ENCODE data around the gene MEX3B. TPM values are rescaled to one million over a fixed set of nuclear protein-coding genes. Genes with fewer than 3 reads are reported as not detected.

MEX3B gene
- polyA plus RNA-seq, 1 of the 3 experiments (the other 2 are of a cell fraction), result 9.3 TPM

DNA sequence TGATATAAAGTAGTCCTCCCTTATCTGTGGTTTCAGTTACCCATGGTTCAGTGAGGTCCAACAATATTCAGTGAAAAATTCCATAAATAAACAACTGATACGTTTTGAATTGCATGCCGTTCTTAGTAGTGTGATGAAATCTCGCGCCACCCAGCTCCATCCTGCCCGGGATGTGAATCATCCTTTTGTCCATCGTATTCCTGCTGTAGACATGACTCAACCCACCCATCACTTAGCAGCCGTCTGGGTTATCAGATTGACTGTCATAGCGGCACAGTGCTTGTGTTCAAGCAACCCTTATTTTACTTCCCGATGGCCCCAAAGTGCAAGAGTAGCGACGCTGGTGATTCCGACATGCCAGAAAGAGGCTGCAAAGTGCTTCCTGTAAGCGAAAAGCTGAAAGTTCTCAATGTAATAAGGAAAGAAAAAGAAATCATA, 48.0 kb upstream of the MEX3B start (continued):
- TF ChIP-seq, protein P1, sequence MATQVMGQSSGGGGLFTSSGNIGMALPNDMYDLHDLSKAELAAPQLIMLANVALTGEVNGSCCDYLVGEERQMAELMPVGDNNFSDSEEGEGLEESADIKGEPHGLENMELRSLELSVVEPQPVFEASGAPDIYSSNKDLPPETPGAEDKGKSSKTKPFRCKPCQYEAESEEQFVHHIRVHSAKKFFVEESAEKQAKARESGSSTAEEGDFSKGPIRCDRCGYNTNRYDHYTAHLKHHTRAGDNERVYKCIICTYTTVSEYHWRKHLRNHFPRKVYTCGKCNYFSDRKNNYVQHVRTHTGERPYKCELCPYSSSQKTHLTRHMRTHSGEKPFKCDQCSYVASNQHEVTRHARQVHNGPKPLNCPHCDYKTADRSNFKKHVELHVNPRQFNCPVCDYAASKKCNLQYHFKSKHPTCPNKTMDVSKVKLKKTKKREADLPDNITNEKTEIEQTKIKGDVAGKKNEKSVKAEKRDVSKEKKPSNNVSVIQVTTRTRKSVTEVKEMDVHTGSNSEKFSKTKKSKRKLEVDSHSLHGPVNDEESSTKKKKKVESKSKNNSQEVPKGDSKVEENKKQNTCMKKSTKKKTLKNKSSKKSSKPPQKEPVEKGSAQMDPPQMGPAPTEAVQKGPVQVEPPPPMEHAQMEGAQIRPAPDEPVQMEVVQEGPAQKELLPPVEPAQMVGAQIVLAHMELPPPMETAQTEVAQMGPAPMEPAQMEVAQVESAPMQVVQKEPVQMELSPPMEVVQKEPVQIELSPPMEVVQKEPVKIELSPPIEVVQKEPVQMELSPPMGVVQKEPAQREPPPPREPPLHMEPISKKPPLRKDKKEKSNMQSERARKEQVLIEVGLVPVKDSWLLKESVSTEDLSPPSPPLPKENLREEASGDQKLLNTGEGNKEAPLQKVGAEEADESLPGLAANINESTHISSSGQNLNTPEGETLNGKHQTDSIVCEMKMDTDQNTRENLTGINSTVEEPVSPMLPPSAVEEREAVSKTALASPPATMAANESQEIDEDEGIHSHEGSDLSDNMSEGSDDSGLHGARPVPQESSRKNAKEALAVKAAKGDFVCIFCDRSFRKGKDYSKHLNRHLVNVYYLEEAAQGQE (IDR thresholded peaks at IDR 0.05; ENCODE audit: low read depth, low read length), result 0 out of 2 replicates have a peak, but pooled peaks have one; percentile 36
- TF ChIP-seq, protein P2, sequence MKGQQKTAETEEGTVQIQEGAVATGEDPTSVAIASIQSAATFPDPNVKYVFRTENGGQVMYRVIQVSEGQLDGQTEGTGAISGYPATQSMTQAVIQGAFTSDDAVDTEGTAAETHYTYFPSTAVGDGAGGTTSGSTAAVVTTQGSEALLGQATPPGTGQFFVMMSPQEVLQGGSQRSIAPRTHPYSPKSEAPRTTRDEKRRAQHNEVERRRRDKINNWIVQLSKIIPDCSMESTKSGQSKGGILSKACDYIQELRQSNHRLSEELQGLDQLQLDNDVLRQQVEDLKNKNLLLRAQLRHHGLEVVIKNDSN (IDR thresholded peaks at IDR 0.05; ENCODE audit: borderline replicate concordance, low read depth), result no peak
- TF ChIP-seq EP300 (IDR thresholded peaks at IDR 0.05; ENCODE audit: borderline replicate concordance in 1 of 2, low read depth in 1 of 2, low read length in 1 of 2) (peak in 1 of 2 experiments; percentile 69; a peak in 1 of 4 replicates), POLR2AphosphoS5 (IDR thresholded peaks at IDR 0.05; ENCODE audit: low read depth, low read length) (peak; percentile 57; the same call in 1 of the 2 replicates)

DNA sequence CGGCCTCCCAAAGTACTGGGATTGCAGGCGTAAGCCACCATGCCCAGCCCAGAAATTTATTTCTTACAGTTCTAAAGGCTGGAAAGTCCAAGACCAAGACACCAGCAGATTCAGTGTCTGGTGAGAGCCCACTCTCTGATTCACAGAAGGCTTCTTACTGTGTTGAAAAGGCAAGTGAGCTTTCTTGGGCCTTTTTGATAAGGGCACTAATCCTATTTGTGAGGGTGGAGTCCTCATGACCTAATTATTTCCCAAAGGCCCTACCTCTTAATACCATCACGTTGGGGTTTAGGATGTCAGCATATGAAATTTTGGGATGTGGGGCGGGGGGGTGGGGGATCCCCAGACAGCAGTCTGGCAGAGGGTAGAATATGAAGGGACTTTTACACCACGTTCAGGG, 47.5 kb upstream of the MEX3B start:
- POLR2A ChIA-PET, result no interaction called here
- TF ChIP-seq, protein P3, sequence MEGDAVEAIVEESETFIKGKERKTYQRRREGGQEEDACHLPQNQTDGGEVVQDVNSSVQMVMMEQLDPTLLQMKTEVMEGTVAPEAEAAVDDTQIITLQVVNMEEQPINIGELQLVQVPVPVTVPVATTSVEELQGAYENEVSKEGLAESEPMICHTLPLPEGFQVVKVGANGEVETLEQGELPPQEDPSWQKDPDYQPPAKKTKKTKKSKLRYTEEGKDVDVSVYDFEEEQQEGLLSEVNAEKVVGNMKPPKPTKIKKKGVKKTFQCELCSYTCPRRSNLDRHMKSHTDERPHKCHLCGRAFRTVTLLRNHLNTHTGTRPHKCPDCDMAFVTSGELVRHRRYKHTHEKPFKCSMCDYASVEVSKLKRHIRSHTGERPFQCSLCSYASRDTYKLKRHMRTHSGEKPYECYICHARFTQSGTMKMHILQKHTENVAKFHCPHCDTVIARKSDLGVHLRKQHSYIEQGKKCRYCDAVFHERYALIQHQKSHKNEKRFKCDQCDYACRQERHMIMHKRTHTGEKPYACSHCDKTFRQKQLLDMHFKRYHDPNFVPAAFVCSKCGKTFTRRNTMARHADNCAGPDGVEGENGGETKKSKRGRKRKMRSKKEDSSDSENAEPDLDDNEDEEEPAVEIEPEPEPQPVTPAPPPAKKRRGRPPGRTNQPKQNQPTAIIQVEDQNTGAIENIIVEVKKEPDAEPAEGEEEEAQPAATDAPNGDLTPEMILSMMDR (IDR thresholded peaks at IDR 0.05), result no peak
- TF ChIP-seq FOXJ3 (CRISPR knock-in tag; IDR thresholded peaks at IDR 0.05), result no peak
- no peak for TF ChIP-seq RCOR1 (IDR thresholded peaks at IDR 0.05; ENCODE audit: low read length)
- no peak for TF ChIP-seq RXRA (IDR thresholded peaks at IDR 0.05; ENCODE audit: borderline replicate concordance, low read depth)
- TF ChIP-seq, protein P4, sequence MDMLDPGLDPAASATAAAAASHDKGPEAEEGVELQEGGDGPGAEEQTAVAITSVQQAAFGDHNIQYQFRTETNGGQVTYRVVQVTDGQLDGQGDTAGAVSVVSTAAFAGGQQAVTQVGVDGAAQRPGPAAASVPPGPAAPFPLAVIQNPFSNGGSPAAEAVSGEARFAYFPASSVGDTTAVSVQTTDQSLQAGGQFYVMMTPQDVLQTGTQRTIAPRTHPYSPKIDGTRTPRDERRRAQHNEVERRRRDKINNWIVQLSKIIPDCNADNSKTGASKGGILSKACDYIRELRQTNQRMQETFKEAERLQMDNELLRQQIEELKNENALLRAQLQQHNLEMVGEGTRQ (IDR thresholded peaks at IDR 0.05; ENCODE audit: borderline replicate concordance, low read depth, low read length), result no peak
- no peak for TF ChIP-seq TAF1 (IDR thresholded peaks at IDR 0.05; ENCODE audit: borderline replicate concordance, low read depth, low read length)
- no peak for TF ChIP-seq EP300 (IDR thresholded peaks at IDR 0.05; ENCODE audit: borderline replicate concordance in 1 of 2, low read depth in 1 of 2, low read length in 1 of 2)
- TF ChIP-seq, protein P5, sequence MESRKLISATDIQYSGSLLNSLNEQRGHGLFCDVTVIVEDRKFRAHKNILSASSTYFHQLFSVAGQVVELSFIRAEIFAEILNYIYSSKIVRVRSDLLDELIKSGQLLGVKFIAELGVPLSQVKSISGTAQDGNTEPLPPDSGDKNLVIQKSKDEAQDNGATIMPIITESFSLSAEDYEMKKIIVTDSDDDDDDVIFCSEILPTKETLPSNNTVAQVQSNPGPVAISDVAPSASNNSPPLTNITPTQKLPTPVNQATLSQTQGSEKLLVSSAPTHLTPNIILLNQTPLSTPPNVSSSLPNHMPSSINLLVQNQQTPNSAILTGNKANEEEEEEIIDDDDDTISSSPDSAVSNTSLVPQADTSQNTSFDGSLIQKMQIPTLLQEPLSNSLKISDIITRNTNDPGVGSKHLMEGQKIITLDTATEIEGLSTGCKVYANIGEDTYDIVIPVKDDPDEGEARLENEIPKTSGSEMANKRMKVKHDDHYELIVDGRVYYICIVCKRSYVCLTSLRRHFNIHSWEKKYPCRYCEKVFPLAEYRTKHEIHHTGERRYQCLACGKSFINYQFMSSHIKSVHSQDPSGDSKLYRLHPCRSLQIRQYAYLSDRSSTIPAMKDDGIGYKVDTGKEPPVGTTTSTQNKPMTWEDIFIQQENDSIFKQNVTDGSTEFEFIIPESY (IDR thresholded peaks at IDR 0.05; ENCODE audit: borderline replicate concordance, low read depth), result no peak
- no peak for TF ChIP-seq FOSL2 (IDR thresholded peaks at IDR 0.05; ENCODE audit: borderline replicate concordance, low read depth)
- TF ChIP-seq, protein P6, sequence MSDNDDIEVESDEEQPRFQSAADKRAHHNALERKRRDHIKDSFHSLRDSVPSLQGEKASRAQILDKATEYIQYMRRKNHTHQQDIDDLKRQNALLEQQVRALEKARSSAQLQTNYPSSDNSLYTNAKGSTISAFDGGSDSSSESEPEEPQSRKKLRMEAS (IDR thresholded peaks at IDR 0.05; ENCODE audit: low read depth), result no peak
- TF ChIP-seq, protein P2 (IDR thresholded peaks at IDR 0.05; ENCODE audit: borderline replicate concordance, low read depth), result no peak
- no peak for TF ChIP-seq GABPA (IDR thresholded peaks at IDR 0.05; ENCODE audit: low read depth)
- TF ChIP-seq RFX5 (IDR thresholded peaks at IDR 0.05; ENCODE audit: low read length), result no peak
- no peak for TF ChIP-seq FOXM1 (IDR thresholded peaks at IDR 0.05; ENCODE audit: low read depth)
- no peak for TF ChIP-seq GATA2 (CRISPR knock-in tag; IDR thresholded peaks at IDR 0.05)
- TF ChIP-seq SMC3 (IDR thresholded peaks at IDR 0.05; ENCODE audit: low read depth, low read length), result no peak
- no peak for TF ChIP-seq JUND (IDR thresholded peaks at IDR 0.05)
- no peak for TF ChIP-seq CHD2 (IDR thresholded peaks at IDR 0.05; ENCODE audit: low read length, partially characterized antibody)

More for the DNA sequence above, 47.5 kb upstream of the MEX3B start:
- Histone ChIP-seq H3K36me3 (replicated peaks in 1 of 2; ENCODE audit: control insufficient read depth in 1 of 2, insufficient read depth in 2 of 2, low read length in 1 of 2) (peaks cover 0 to 13% of the 10 kb centered on the region in 2 experiments), H3K79me2 (ENCODE audit: insufficient read depth) (peaks cover 27% of the 10 kb centered on the region), H3F3A (replicated peaks; ENCODE audit: insufficient read depth) (no peaks in the 10 kb centered on the region), H3K9me2 (no peaks in the 10 kb centered on the region), H3K9ac (no peak overlapping the region; the same call in 1 of the 2 replicates), H3K9me3 (no peaks in the 10 kb centered on the region), H3K27me3 (ENCODE audit: insufficient read depth) (no peaks in the 10 kb centered on the region), H3K4me3 (ENCODE audit: low read depth in 2 of 2, low read length in 1 of 2) (no peak overlapping the region), H3K4me1 (ENCODE audit: control insufficient read depth in 1 of 2, insufficient read depth in 2 of 2, low read depth in 1 of 2, low read length in 1 of 2) (no peaks in the 10 kb centered on the region), H3K27ac (ENCODE audit: low read depth in 2 of 2, low read length in 1 of 2) (peak overlapping the region in 1 of 2 experiments; percentile 91; a peak in 2 of 4 replicates), H4K20me1 (ENCODE audit: insufficient read depth) (no peaks in the 10 kb centered on the region), H2AFZ (ENCODE audit: low read depth) (peak overlapping the region; percentile 64; the same call in 1 of the 2 replicates), H3K4me2 (0 out of 2 replicates have a peak overlapping the region, but pooled peaks have one; percentile 75)
- WGBS (ENCODE audit: low lambda C conversion rate), result 73% methylated on average over 5 of the region's 5 CpGs
- DNase-seq, result no peak
- CTCF ChIA-PET, result no interaction called here
